ENCODE results near the gene SMIM36.
"Not testable (repeated sequence)": the region's sequence is repeated elsewhere in the genome, so short reads cannot be mapped to it uniquely, and the experiment has no call there.

The SMIM36 gene

GRCh38 chr17:55482591-55483389 lies 28.5 kb downstream of the SMIM36 start:
- Histone ChIP-seq H4K20me1 (no peaks in the 10 kb centered on the region), H3K36me3 (no peaks in the 10 kb centered on the region), H3K4me1 (peaks cover 33% of the 10 kb centered on the region), H3K27me3 (no peaks in the 10 kb centered on the region), H3K9me3 (no peaks in the 10 kb centered on the region), H3K4me3 (no peak overlapping the region), H3K9ac (no peak overlapping the region), H3K4me2 (no peak overlapping the region), H3K27ac (no peak overlapping the region)
- no peak for TF ChIP-seq Cebpa-rat (IDR thresholded peaks at IDR 0.05)

DNA sequence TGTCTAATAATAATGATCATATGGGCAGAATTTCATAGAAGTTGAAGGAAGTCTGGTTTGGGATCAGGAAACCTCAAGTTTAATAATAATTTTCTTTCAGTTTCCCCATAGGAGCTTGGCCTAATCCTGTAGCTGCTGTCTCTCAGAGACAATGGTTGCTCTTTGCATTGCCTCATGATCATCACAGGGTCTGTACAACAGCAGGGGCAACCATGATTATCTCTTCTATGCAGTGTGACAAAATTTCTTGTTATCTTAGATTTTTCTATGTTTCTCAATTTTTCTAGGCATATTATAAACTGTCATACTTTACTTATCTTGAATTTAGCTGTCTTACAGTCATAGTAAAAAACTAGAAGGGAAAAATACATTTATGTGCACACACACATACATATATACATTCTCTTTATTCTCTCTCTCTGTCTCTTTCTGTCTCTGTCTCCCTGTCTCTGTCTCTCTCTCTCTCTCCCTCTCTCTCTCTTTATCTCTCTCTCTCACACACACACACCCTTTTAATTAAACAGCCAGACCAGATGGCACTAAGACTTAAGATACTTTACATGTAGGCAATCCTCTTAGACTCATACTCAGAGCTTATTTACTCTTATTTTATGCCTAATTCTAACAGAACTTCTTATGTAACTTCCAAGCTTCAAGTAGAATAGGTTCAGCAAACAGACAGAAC lies 30.5 kb downstream of the SMIM36 start:
- Histone ChIP-seq H3K9me3 (no peaks in the 10 kb centered on the region), H4K20me1 (no peaks in the 10 kb centered on the region), H3K27ac (peak overlapping the region; percentile 44; the same call in 1 of the 2 replicates), H3K9ac (0 out of 2 replicates have a peak overlapping the region, but pooled peaks have one; percentile 21), H3K36me3 (no peaks in the 10 kb centered on the region), H3K4me1 (peaks cover 33% of the 10 kb centered on the region), H3K27me3 (no peaks in the 10 kb centered on the region), H3K4me2 (peak overlapping the region; percentile 74), H3K4me3 (no peak overlapping the region)
- no peak for TF ChIP-seq Cebpa-rat (IDR thresholded peaks at IDR 0.05)

GRCh38 chr17:55479903-55480302 lies 31.3 kb downstream of the SMIM36 start:
- peaks cover 33% of the 10 kb centered on the region for H3K4me1 ChIP-seq
- H3K36me3 ChIP-seq: no peaks in the 10 kb centered on the region
- H3K9me3 ChIP-seq: no peaks in the 10 kb centered on the region
- no peak for TF ChIP-seq Cebpa-rat (IDR thresholded peaks at IDR 0.05)
- H3K4me2 ChIP-seq: peak overlapping the region; percentile 74
- H4K20me1 ChIP-seq: no peaks in the 10 kb centered on the region
- H3K4me3 ChIP-seq: no peak overlapping the region
- no peak overlapping the region for H3K27ac ChIP-seq
- H3K9ac ChIP-seq: no peak overlapping the region
- no peaks in the 10 kb centered on the region for H3K27me3 ChIP-seq

DNA sequence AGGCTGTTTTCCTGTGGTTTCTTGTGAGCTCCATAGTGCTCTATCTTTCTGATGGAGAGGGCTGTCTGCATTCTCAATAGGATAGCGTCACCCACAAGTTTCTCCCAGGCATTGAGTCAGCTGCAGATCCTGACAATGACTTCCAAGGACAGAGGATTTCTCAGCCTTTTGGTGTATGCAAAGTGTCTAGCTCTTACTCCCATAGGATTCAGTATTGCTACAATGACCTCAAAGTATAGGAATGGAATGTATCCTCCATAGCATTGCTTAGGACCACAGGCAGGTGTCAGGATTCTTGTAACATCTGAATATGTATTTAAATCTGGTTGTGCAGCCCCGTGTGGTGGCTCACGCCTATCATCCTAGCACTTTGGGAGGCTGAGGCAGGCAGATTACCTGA lies 32.3 kb downstream of the SMIM36 start:
- Histone ChIP-seq H3K4me1 (peaks cover 33% of the 10 kb centered on the region), H3K36me3 (no peaks in the 10 kb centered on the region), H3K27ac (no peak overlapping the region), H3K27me3 (no peaks in the 10 kb centered on the region), H3K9me3 (no peaks in the 10 kb centered on the region), H3K9ac (no peak overlapping the region), H4K20me1 (no peaks in the 10 kb centered on the region), H3K4me3 (no peak overlapping the region), H3K4me2 (no peak overlapping the region)
- TF ChIP-seq Cebpa-rat (IDR thresholded peaks at IDR 0.05): no peak

DNA sequence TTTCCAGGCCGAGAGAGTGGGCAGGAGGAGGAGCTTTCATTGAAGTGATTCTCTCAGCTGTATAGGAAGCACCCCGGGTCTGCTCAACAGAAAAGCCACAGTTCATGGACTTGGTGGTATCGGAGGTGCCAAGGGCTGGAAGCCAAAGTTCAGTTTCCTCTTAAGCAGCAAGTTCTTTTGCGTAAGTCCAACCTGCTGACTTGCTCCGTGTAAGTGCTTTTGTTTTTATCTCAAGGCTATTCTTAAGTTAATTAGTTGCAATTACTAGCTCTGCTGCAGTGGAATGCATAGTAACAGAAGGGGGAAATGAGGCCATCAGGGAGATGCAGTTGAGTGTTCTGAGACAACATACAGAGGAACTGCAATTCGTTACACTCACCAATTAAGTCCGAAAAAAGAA lies 44.6 kb downstream of the SMIM36 start:
- Histone ChIP-seq H3K4me3 (peak overlapping the region; percentile 55), H3K9ac (peak overlapping the region; percentile 56), H3K4me1 (peaks cover 85% of the 10 kb centered on the region), H3K9me3 (peaks cover 19% of the 10 kb centered on the region), H3K36me3 (no peaks in the 10 kb centered on the region), H3K27ac (peak overlapping the region; percentile 77), H4K20me1 (no peaks in the 10 kb centered on the region), H3K27me3 (no peaks in the 10 kb centered on the region), H3K4me2 (peak overlapping the region; percentile 86)
- no peak for TF ChIP-seq Cebpa-rat (IDR thresholded peaks at IDR 0.05)

DNA sequence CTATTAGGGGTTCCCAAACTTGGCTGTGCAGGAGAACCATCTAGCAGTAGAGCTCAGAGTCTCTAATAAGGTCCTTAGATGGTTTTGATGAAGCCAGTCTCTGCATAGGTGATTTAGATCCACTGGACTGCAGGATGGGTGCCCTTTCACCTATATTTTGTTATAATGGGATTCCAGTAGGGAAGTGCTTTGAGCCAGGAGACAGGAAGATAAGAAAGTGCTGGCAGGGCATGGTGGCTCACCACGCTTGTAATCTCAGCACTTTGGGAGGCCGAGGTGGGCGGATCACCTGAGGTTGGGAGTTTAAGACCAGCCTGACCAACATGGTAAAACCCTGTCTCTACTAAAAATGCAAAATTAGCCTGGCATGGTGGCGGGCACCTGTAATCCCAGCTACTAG lies 45.5 kb downstream of the SMIM36 start:
- Histone ChIP-seq H3K4me1 (peaks cover 87% of the 10 kb centered on the region), H3K9me3 (peaks cover 16% of the 10 kb centered on the region), H3K27ac (peak overlapping the region; percentile 77), H3K4me2 (peak overlapping the region; percentile 86)
- H3K36me3 ChIP-seq, H4K20me1 ChIP-seq, H3K4me3 ChIP-seq, H3K9ac ChIP-seq, H3K27me3 ChIP-seq: not testable (repeated sequence)

DNA sequence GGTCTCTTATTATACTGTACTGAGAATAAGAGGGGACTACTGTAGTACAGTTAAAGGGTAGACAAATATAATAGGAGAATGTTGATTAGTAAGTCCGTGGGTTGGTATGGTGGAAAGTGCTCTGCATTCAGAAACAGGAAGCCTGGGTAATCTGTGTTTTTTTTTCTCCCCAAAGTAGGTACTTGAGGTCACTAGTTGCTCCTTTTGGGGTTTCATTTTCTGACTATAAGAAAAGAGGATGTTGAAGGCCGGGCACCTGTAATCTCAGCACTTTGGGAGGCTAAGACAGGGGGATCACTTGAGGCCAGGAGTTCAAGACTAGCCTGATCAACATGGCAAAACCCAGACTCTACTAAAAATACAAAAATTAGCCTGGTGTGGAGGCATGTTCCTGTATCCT lies 47.7 kb downstream of the SMIM36 start:
- H3K9ac ChIP-seq: no peak overlapping the region

DNA sequence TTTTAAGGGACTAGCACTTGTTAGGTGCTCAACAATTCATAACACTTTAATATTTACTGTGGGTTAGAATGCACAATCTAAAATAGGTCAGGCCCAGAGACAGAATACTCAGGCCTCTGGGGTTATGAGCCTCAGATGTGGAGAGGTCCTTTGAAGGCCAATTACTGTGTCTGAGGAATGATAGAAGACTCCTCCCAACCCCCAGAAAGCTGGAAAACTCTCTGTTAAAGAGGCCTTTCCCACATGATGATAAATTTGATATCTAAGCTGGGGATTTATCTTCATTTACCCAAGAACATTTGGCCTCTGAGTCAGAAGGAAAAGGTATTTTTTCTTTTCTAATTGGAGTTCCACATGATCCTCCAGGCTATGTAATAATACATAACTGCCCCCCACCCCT lies 48.5 kb downstream of the SMIM36 start:
- no peak overlapping the region for H3K9ac ChIP-seq
- H3K4me1 ChIP-seq: peaks cover 68% of the 10 kb centered on the region
- H3K27ac ChIP-seq: no peak overlapping the region
- no peaks in the 10 kb centered on the region for H3K36me3 ChIP-seq
- no peak overlapping the region for H3K4me3 ChIP-seq
- H3K27me3 ChIP-seq: no peaks in the 10 kb centered on the region
- H4K20me1 ChIP-seq: no peaks in the 10 kb centered on the region
- H3K9me3 ChIP-seq: no peaks in the 10 kb centered on the region
- TF ChIP-seq Cebpa-rat (IDR thresholded peaks at IDR 0.05): no peak
- no peak overlapping the region; the same call in 1 of the 2 replicates for H3K4me2 ChIP-seq

More for the DNA sequence above, 47.7 kb downstream of the SMIM36 start:
- H3K36me3 ChIP-seq: no peaks in the 10 kb centered on the region
- peak overlapping the region; percentile 21; the same call in 1 of the 2 replicates for H3K27ac ChIP-seq
- H3K4me1 ChIP-seq: peaks cover 73% of the 10 kb centered on the region
- no peaks in the 10 kb centered on the region for H4K20me1 ChIP-seq
- no peaks in the 10 kb centered on the region for H3K27me3 ChIP-seq
- H3K4me2 ChIP-seq: peak overlapping the region; percentile 12; the same call in 1 of the 2 replicates
- no peak overlapping the region for H3K4me3 ChIP-seq
- no peaks in the 10 kb centered on the region for H3K9me3 ChIP-seq
- no peak for TF ChIP-seq Cebpa-rat (IDR thresholded peaks at IDR 0.05)

GRCh38 chr17:55462234-55462633 lies 49.0 kb downstream of the SMIM36 start:
- H3K9me3 ChIP-seq: no peaks in the 10 kb centered on the region; the same call in 1 of the 2 replicates
- H3K27me3 ChIP-seq: no peaks in the 10 kb centered on the region
- no peak overlapping the region for H3K27ac ChIP-seq
- peaks cover 63% of the 10 kb centered on the region for H3K4me1 ChIP-seq
- TF ChIP-seq Cebpa-rat (IDR thresholded peaks at IDR 0.05): no peak
- no peak overlapping the region for H3K9ac ChIP-seq
- H3K4me3 ChIP-seq: no peak overlapping the region
- no peaks in the 10 kb centered on the region for H3K36me3 ChIP-seq
- H4K20me1 ChIP-seq: no peaks in the 10 kb centered on the region
- H3K4me2 ChIP-seq: no peak overlapping the region; the same call in 1 of the 2 replicates

GRCh38 chr17:55458978-55459377 lies 52.3 kb downstream of the SMIM36 start:
- H3K4me3 ChIP-seq: no peak overlapping the region
- no peak overlapping the region for H3K4me2 ChIP-seq
- no peaks in the 10 kb centered on the region for H4K20me1 ChIP-seq
- H3K36me3 ChIP-seq: no peaks in the 10 kb centered on the region
- TF ChIP-seq Cebpa-rat (IDR thresholded peaks at IDR 0.05): no peak
- H3K9me3 ChIP-seq: peaks cover 4% of the 10 kb centered on the region; the same call in 1 of the 2 replicates
- H3K27me3 ChIP-seq: no peaks in the 10 kb centered on the region
- H3K4me1 ChIP-seq: peaks cover 30% of the 10 kb centered on the region
- no peak overlapping the region for H3K9ac ChIP-seq
- no peak overlapping the region for H3K27ac ChIP-seq

Data from BLaER1 (cell line).